HG03025 (cell line): ENCODE results near the gene MPZ.

Experiments used
- ATAC-seq: cut with Tn5 transposase; IDR thresholded peaks from one replicate; pipeline ENCODE4 v1.9.1; 2021; ENCODE audit warnings: mild to moderate bottlenecking, moderate library complexity; ENCODE audit not compliant: unreplicated experiment, low FRiP score

MPZ gene

DNA sequence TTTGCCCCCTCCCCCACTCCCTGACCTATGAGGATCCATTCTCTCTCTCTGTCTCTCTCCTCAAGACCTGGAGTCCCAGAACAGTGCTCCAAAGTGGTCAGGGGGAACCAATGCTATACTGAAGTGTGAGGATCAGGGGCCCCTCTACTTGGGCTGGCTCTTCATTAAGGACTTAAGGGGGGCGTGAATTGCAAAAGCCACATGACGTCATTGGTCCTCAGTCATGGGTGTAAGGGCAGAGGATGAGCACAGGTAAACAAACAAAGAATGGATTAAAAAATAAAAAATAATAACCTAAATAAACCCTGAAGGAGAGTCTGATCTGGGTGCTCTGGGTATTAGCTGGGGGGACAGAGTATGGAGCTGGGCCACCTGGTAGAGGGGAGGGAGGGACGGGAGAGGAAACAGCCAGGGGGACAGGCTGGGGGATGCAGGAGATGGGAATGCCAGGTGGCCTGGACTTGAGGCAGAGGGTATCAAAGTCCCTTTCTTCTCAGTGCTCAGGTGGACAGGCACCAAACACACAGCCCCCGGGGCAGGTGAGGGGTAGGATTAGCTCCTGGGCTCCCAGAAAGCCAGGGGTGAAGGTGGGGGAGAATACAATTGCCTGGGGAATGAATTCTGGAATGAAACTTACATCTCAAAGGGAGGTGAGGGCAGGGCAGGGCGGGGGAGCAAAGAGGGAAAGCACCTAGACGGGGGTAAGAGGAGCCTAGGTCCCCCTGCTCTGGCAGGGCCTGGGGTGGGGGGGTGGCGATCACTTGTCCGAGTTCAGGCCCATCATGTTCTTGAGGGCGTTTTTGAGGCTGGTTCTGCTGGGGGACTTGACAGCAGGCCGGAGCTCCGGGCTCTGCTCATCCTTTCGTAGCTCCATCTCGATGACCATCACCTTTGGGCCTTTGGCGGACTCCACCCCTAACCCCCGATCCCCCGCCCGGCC lies 4.6 kb downstream of the MPZ start:
- ATAC-seq, result no peak

GRCh38 chr1:161300478-161300877 lies 9.3 kb downstream of the MPZ start:
- no peak for ATAC-seq

GRCh38 chr1:161299347-161299746 lies 10.4 kb downstream of the MPZ start:
- ATAC-seq, result no peak

GRCh38 chr1:161298116-161298515 lies 11.7 kb downstream of the MPZ start:
- no peak for ATAC-seq

- no peak for ATAC-seq
Observed at GRCh38 chr1:161297415-161297814, 12.4 kb downstream of the MPZ start.

DNA sequence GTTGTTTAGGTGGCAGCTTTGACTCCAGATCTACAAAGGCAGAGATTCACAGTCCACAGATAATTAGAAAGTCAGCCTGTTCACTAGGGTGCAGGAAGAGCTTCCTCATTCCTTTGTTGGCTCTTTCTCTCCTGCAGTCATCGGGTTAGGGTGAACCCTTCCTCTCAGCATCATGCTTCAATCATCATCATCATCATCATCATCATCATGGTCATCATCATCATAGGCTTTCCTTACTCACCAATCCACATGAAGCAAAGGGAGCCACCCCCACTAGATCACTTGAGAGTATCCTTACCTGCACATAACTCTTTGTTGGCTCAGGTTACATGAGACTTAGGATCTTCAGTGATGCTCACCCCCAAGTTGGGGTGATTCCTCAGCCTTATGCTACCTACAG lies 19.0 kb downstream of the MPZ start:
- ATAC-seq, result no peak

DNA sequence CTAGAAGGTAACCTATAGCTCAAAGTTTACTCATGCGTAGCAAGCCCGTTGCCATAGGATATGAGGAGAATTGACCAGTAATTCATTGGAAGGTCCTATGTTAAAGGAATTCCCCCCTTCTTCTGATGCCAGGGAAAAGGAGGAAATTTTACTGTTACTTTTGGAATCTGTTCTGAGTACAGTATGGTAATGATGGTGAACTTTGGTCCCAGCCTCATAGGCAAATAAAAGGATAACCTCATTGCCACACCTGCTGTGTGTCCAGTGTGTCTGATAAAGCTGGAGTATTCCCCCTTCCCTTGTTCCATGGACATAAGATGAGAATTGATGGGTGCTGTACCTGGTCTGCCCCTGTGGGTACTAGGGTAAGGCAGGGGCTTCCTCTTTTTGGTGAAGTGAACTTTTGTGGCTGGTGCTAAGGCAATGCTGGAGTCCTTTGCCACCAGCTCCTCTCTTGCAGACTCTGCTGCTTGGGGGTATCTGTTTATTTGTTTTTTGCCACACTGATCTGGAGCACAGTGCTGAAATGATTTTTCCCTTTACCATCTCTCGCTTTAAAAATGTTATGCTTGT lies 22.2 kb downstream of the MPZ start:
- no peak for ATAC-seq

DNA sequence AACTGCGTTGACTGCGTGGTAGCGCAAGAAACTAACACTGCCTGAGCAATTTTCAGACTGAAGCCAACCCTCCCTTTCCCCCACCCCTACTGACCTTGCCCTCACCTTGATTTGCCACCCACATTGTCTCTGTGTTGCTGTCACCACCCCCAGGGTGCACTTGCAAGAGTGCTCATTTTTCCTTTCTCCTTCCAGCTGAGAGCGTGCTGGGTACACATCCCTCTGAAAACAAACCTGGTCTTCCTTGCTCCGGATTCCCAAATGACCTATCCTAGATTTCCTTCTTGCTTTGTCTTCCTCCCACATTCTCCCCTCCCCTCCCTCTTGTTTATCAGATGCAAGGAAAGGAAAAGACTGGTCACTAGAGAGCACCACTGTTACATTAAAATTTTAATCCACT lies 24.2 kb downstream of the MPZ start:
- no peak for ATAC-seq

DNA sequence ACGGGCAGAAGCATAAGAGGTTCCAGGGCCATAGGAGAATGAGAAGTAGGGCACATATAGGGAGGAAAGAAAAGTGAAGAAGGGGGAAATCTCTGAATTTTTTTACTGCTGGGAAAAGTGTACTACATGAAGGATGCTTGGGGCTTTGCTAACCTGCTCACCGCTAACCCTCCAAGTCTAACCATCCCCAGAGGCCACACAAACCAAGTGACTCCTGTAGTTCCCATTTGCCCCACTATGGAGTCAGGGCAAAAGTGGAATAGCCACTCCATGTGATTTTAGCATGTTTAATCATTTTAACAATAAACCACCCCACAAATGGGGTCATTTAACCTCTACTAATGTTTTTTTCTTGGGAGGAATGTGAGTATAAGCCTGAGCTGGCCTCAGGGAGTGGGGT lies 24.7 kb downstream of the MPZ start:
- ATAC-seq, result no peak

DNA sequence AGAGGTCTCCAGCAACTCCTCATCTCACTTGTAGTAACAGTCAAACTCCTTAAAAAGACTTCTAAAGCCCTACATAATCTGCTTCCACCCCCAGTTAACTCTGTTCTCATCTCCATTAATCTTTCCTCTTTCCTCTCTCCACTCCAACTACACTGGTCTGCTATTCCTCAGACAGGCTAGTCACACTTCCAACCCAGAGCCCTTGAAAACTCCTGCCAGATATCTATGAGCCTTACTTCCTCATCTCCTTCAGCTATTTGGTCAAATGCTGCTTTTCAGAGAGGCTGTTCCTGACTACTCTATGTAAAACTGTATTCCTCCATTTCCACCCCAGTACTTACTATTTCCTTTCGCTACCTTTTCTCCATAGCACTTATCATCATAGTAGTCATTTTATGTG lies 26.8 kb downstream of the MPZ start:
- ATAC-seq, result no peak

DNA sequence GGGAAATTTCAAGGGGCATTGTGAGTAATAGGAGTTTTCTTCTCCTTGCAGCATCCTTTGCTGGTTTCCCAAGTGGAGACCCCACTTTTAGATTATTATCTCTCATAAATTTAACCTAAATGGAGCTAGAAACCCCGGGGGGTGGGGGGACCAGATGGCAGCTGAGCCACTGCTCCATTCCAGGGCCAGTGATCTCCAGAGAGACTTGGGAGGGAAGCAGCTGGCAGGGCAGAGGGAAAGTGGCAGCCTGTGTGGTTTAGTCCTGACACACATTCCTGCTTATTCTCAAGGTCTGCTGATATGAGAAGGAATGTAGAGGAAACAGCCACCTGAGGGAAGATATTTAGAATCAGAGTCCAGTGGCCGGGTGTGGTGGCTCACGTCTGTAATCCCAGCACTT lies 34.9 kb downstream of the MPZ start:
- ATAC-seq, result no peak

- no peak for ATAC-seq
Observed at GRCh38 chr1:161273402-161273801, 36.4 kb downstream of the MPZ start.

GRCh38 chr1:161267321-161267720 lies 42.4 kb downstream of the MPZ start:
- no peak for ATAC-seq

DNA sequence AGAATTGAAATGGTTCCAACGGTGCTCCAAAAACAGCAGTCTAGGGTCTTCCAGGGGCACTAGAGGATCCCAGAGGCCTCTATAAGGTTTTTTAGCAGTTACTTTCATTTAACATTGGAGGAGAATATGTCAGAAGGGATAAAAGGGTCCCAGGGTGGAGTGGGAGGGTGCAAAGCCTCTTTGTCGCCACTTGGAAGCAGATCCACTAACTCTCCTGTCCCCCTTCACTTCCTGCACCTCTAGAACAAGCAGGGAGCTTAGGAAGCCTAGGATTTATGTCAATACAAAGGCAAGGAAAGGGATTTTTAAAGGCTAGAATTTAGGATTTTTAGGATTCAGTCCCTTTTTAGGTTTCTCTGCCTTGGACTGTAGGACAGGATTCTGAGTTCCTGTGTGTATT lies 42.9 kb downstream of the MPZ start:
- ATAC-seq, result no peak

- ATAC-seq, result no peak
Observed at GRCh38 chr1:161266202-161266601, 43.6 kb downstream of the MPZ start.

DNA sequence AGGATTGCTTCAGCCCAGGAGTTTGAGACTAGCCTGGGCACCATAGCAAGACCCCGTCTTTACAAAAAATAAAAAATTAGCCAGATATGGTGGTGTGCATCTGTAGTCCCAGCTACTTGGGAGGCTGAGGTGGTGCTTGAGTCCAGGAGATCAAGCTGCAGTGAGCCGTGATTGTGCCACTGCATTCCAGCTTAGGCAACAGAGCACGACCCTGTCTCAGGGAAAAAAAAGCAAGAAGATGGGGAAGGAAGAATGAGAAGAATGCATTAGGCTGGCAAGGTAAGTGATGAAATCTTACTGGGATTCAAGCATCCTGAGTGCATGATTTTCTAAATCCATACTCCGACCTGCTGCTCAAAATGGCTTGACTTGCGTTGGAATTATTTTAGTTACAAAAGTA lies 44.5 kb downstream of the MPZ start:
- ATAC-seq, result no peak

GRCh38 chr1:161261261-161262235 lies 48.2 kb downstream of the MPZ start:
- ATAC-seq, result no peak

DNA sequence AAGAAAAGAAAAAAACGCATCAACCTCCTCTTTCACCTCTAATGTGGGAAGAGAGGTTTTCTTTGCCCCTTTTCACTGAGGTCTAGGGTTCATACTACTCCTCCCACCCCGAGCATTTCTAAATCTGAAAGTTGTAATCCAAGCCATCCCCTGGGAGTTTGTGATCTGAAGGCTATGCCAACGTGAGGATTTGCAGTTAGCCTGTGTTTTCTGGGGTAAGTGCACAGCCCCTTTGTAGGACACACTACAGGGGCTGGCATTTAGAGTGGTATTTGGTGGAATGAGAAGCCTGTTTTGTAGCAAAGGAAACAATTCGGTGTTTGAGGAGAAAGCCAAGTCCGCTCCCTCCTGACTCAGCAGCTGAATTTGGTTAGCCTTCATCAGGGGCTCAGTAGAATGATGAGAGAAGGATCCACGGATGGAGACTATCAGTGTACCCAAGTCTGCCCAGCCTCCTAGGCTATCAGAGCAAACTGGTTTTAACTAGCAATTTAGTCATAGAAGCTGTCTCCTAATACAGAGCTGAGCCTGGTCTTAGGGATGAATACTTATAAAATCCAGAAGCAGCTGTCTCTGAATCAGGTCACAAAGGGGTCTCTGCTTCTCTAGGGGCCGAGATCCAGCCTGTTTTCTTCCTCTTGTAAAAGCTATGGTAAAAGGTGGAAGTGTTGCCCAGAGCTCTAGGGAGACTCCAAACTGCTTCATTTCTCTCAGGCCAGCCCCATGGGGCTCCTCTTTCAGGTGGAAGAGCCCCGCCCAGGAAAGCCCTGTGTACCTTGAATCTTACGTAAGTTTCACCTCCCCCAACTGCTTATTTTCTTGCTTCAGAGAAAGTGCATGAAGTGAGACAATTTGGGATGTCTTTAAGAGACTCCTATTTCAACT lies 49.1 kb downstream of the MPZ start:
- no peak for ATAC-seq

DNA sequence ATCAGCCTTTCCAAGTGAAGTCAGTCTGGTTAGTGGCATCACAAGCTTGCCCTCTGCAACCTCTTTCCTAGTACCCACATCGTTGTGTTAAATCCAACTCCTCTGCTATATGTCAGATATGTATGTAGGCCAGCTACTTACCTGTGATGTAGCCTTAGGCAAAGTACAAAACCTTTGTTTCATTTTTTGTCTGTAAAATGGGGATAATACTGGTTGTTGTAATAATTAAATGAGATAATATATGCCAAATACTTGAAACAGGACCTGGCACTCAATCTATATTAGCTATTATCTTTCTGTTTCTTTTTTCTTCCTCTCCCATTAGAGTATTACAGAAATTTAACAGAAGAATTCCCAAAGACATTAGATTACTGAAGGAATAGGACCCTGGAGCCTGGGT lies 50.0 kb downstream of the MPZ start:
- ATAC-seq, result no peak

- no peak for ATAC-seq
Observed at GRCh38 chr1:161259345-161259702, 50.4 kb downstream of the MPZ start.
